ENCODE results near the gene CCDC77. TPM values are rescaled to one million over a fixed set of nuclear protein-coding genes. Genes with fewer than 3 reads are reported as not detected.

CCDC77 gene
- total RNA-seq, 2 experiments from 2014 or later, result 14.4 to 14.7 TPM

DNA sequence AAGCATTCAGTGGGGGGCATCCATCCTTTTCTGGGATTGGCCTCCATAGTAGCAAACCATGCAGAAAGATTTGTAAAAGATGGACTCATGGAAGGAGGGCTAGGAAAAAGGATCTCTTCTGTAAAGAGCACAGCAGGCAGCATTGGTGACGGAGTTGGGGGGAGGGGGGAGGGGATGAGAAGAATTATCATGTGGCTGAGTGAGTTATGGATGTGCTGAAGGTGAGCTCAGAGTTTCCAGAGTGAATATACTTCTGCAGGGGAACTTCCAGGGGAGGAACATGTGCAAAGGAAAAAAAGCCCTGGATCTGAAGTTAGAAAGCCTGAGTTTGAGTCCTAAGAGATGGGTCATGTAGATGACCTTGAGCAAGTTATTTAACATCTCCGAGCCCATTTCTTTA lies 54.4 kb downstream of the CCDC77 start:
- DNase-seq, result no peak
- H3K27me3 Mint-ChIP-seq, result peaks cover 3% of the 10 kb centered on the region
- CTCF ChIA-PET, result interaction anchor here (1.2 to 13.6 kb wide), 6 partner anchors 13 to 96 kb away, joined by 3 to 136 read pairs (median 39); no protein-coding TSS in a partner anchor
- POLR2A ChIA-PET, result no interaction called here
- H3K4me1 Mint-ChIP-seq (ENCODE audit: low read depth), result peaks cover 13% of the 10 kb centered on the region
- H3K4me3 Mint-ChIP-seq, result no peak overlapping the region
- no peak overlapping the region for H3K27ac Mint-ChIP-seq
- H3K9me3 Mint-ChIP-seq, result no peaks in the 10 kb centered on the region
- intact Hi-C loops (cut with micrococcal nuclease), result no loop called here
- no peaks in the 10 kb centered on the region for H3K36me3 Mint-ChIP-seq

DNA sequence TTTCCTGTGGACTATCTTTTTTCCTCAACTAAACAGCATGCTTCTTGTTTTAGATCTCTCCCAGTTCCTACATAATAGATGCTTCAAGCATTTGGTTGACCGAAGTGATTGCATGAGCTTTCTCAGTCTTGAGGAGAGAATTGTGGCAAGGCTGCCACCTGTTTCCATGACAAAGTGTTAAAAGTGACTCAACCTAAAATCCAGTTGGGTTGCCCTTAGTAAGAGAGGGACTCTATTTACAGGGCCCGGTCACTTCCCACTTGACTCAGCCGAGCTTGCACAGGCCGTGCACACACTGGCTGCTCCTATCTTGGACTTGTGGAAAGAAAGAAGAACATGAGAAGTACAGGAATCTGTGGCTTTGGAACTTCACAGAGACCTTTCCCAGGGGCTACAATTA lies 56.2 kb downstream of the CCDC77 start:
- Mint-ChIP-seq H3K27ac (no peak overlapping the region), H3K27me3 (peaks cover 16% of the 10 kb centered on the region), H3K9me3 (no peaks in the 10 kb centered on the region), H3K4me1 (ENCODE audit: low read depth) (peaks cover 15% of the 10 kb centered on the region), H3K36me3 (no peaks in the 10 kb centered on the region), H3K4me3 (no peak overlapping the region)
- ChIA-PET CTCF (interaction anchor here (0.9 to 13.6 kb wide), 4 partner anchors 13 to 90 kb away, joined by 3 to 136 read pairs (median 22); no protein-coding TSS in a partner anchor), POLR2A (no interaction called here)
- intact Hi-C loops (cut with micrococcal nuclease), result no loop called here
- peak; percentile 44 for DNase-seq

DNA sequence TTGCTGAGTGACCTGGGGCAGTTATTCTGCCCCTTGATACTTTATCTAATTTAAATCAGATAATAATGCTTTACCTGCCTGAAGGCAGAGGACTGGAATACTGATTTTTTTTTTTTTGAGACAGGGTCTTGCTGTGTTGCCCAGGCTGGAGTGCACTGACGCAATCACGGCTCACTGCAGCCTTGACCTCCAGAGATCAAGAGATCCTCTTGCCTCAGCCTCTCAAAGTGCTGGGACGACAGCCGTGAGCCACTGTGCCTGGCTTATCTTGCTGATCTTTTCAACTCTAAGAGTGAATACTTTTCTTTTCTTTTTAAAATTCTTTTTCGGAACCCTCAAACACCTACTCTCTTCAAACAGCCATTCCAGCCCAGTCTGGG lies 57.6 kb downstream of the CCDC77 start:
- ChIA-PET CTCF (interaction anchor here (1.3 to 13.6 kb wide), 2 partner anchors 11 to 89 kb away, joined by 3 to 136 read pairs; no protein-coding TSS in a partner anchor), POLR2A (no interaction called here)
- no peaks in the 10 kb centered on the region for H3K9me3 Mint-ChIP-seq
- intact Hi-C loops (cut with micrococcal nuclease), result no loop called here
- H3K4me1 Mint-ChIP-seq (ENCODE audit: low read depth), result peaks cover 15% of the 10 kb centered on the region
- peaks cover 18% of the 10 kb centered on the region for H3K27me3 Mint-ChIP-seq
- H3K27ac Mint-ChIP-seq, result no peak overlapping the region
- no peaks in the 10 kb centered on the region for H3K36me3 Mint-ChIP-seq
- peak overlapping the region; percentile 74 for H3K4me3 Mint-ChIP-seq
- no peak for DNase-seq

DNA sequence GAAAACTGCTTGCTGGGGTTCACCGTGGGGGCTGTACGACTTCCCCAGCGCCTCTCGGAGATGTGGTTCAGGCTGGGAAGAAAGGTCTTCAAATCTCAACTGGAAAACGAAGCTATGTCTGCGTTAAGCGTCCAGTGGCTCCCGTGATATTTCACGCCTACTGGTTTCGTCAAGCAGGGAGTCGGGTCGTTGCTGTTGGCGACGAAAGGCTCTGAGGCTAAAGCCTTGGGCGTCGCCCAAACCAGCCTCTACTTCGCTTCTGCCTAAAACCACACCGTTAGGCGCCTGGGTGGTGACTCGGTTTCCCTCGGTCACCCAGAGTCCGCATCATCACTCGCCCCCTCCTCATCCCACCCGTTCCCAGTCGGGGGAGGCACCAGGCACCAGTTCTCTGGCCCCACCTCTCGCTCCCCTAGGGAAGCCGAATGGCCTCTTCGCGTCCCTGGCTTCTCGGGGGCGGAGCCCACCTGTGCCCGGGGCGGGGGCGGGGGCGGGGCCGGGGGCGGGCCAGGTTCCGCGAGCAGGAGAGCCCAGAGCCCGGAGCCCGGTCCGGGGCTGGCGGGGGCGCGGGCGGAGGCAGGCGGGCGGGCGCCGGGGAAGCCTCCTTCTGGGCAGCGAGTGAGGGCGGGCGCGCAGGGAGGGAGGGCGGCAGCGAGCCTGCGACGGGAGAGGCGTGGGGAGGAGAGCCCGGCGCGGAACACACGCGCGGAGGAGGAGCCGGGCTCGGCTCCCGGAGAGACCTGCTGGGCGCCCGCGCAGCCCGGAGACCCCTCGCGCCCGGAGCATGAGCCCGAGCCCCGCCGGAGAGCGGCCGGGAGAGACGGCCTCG lies 58.2 kb downstream of the CCDC77 start, which contains the start of gene B4GALNT3:
Gene B4GALNT3, plus strand, starts transcription at position 510 of the 829 bp plus-strand sequence. CDS start 438 bp downstream, outside the sequence.
- peak; percentile 45 for DNase-seq
- CTCF ChIA-PET, result interaction anchor here (13.6 kb wide), 1 partner anchor 88 kb away, joined by 136 read pairs; no protein-coding TSS in a partner anchor
- peaks cover 18% of the 10 kb centered on the region for H3K27me3 Mint-ChIP-seq
- H3K4me3 Mint-ChIP-seq, result peak within 1 kb of the TSS; percentile 74
- H3K36me3 Mint-ChIP-seq, result no peaks in the 10 kb centered on the region
- no peaks in the 10 kb centered on the region for H3K9me3 Mint-ChIP-seq
- H3K4me1 Mint-ChIP-seq (ENCODE audit: low read depth), result peaks cover 15% of the 10 kb centered on the region
- POLR2A ChIA-PET, result interaction anchor here (1.1 kb wide), 1 partner anchor 87 kb away, joined by 3 read pairs; no protein-coding TSS in a partner anchor
- intact Hi-C loops (cut with micrococcal nuclease), result no loop called here
- H3K27ac Mint-ChIP-seq, result no peak within 1 kb of the TSS

DNA sequence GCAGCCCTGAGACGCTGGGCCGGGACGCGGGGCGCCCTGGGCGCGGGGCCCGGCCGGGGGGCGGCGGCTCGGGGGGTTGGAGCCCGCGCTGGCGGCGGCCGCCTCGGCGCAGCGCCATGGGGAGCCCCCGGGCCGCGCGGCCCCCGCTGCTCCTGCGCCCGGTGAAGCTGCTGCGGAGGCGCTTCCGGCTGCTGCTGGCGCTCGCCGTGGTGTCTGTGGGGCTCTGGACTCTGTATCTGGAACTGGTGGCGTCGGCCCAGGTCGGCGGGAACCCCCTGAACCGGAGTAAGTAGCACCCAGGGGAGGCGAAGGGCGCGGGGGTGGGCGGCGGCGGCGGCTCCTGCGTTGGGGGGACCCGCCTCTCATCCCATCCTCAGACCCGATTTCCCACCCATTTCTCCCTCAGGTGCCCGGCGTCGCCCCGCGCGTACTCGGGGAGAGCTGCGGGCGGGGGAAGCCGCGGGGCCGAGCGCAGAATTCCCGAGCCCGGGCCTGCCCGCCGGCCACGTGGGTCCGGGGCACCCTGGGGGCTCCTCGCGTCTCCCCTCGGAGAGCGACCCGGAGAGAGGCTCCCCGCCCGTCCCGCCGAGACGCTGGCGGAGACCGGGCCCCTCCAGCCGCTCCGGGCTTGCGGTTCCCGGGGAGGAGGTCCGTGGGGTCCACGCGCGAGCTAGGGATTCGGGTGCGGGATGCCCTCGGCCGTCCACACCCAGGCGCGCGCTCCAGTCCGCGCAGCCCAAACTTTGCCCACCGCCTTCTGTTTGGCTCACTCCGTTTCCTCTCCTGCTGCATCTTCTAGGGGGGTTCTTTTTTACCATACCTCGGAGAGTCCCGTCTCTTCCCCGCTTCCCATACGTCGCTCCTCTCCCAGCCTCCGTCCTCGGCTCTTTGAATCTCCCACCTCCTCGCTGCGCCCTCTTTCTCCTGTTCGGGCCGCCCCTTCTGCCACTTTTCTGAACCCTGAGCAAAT lies 59.1 kb downstream of the CCDC77 start:
- DNase-seq, result peak; percentile 57
- Mint-ChIP-seq H3K4me3 (peak overlapping the region; percentile 71), H3K27ac (no peak overlapping the region), H3K27me3 (peaks cover 18% of the 10 kb centered on the region), H3K36me3 (no peaks in the 10 kb centered on the region), H3K9me3 (no peaks in the 10 kb centered on the region), H3K4me1 (ENCODE audit: low read depth) (peaks cover 15% of the 10 kb centered on the region)
- ChIA-PET CTCF (interaction anchor here (0.9 to 13.6 kb wide), 2 partner anchors 18 to 87 kb away, joined by 3 to 136 read pairs; no protein-coding TSS in a partner anchor), POLR2A (interaction anchor here (1.1 kb wide), 1 partner anchor 86 kb away, joined by 3 read pairs; no protein-coding TSS in a partner anchor)
- intact Hi-C loops (cut with micrococcal nuclease), result no loop called here

DNA sequence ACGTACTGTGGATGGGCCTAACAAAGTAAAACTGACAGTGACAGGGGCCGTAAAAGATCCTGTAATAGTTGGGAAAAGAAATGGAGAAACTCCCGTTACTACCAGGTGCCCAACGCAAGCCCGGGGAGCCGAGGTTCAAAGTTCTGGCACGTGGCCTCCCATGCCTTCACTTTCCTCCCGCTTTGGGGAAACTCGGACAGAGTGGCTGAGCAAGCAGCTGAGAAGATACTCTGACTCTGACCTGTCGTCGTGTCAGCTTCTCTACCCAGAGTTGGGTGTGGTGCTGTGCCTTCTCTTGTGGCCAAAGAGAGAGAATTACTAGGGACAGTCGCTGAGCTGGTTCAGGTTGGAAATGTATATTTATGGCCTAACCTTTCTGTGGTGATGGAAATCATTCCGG lies 60.0 kb downstream of the CCDC77 start:
- Mint-ChIP-seq H3K27ac (no peak overlapping the region), H3K27me3 (peaks cover 18% of the 10 kb centered on the region), H3K4me1 (ENCODE audit: low read depth) (peaks cover 15% of the 10 kb centered on the region), H3K36me3 (no peaks in the 10 kb centered on the region), H3K4me3 (peak overlapping the region; percentile 71), H3K9me3 (no peaks in the 10 kb centered on the region)
- POLR2A ChIA-PET, result no interaction called here
- DNase-seq, result no peak
- intact Hi-C loops (cut with micrococcal nuclease), result no loop called here
- CTCF ChIA-PET, result interaction anchor here (0.8 to 2.9 kb wide), 2 partner anchors 8 to 86 kb away, joined by 3 to 15 read pairs; no protein-coding TSS in a partner anchor

DNA sequence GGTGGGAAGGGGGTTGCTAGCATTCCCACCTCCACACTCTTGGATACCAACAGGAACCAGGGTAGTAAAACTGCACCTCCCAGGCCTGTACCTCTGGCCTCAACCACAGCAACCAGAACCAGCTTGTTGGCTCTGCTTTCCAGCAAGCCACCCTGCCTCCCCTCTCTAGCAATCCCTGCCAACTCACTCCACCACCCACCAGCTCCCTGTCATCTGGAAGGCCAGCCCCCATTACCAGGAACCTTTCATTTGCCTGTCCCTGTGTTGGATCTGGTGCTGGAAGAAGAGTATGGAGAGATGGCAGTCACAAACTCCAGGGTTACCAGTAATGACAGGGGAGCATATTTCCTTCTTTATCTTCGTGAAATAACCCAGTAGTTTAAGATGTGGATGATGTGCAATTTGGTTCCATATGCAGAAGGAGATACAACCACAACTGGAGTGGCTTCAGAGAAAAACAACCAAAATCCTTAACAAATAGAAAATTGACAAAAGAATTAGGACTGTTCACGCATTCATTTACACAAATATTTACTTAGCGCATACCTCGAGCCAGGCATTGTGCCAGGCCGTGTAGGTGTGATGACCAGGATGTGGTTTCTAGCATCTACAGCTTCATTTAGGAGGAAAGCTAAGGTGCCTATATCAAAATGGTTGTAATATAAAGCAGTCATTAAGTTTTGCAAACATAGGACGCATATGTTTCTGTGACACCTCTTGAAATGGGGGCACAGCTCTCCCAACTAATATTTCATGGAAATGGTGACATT lies 61.7 kb downstream of the CCDC77 start:
- Mint-ChIP-seq H3K27me3 (peaks cover 18% of the 10 kb centered on the region), H3K4me1 (ENCODE audit: low read depth) (peaks cover 9% of the 10 kb centered on the region), H3K36me3 (no peaks in the 10 kb centered on the region), H3K9me3 (no peaks in the 10 kb centered on the region), H3K4me3 (no peak overlapping the region), H3K27ac (no peak overlapping the region)
- POLR2A ChIA-PET, result no interaction called here
- intact Hi-C loops (cut with micrococcal nuclease), result no loop called here
- CTCF ChIA-PET, result interaction anchor here (0.8 to 3.6 kb wide), 4 partner anchors 9 to 84 kb away, joined by 3 to 24 read pairs (median 10); no protein-coding TSS in a partner anchor
- no peak for DNase-seq

DNA sequence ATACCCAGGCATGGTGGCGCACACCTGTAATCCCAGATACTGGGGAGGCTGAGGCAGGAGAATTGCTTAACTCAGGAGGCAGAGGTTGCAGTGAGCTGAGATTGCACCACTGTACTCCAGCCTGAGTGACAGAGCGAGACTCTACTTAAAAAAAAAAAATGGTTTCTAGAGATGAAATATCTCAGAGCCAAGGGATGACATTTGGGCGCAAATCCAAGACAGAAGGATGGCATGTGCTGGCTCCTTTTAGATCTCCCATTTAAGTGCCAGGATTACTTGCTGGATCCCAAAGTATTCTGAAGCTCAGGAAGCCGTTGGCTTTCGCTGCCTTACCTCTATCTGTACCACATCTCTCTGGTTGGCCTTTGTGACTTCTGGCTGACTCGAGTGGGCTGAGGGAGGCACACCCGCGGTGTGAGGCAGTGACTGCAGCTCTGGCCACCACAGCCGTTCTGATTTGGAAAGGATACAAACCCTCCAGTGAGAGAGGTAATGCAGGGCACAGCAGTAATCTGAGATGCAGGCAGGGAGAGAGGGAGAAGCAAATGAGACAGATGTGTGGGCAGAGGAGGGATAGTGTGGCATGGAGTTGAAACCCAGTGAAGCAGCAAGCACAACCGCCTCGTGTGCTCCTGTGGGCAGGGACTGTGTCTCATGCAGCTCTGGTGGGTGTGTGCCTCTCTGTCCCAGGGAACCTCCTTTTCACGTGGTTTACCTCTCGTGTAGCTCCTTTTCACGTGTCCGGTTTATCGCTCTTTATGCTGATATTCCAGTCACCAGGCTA lies 63.2 kb downstream of the CCDC77 start:
- CTCF ChIA-PET, result interaction anchor here (0.9 to 3.6 kb wide), 2 partner anchors 11 to 22 kb away, joined by 3 to 24 read pairs; no protein-coding TSS in a partner anchor
- Mint-ChIP-seq H3K36me3 (no peaks in the 10 kb centered on the region), H3K27ac (no peak overlapping the region), H3K4me3 (no peak overlapping the region), H3K4me1 (ENCODE audit: low read depth) (peaks cover 4% of the 10 kb centered on the region), H3K27me3 (peaks cover 17% of the 10 kb centered on the region), H3K9me3 (no peaks in the 10 kb centered on the region)
- DNase-seq, result no peak
- POLR2A ChIA-PET, result no interaction called here
- intact Hi-C loops (cut with micrococcal nuclease), result no loop called here

DNA sequence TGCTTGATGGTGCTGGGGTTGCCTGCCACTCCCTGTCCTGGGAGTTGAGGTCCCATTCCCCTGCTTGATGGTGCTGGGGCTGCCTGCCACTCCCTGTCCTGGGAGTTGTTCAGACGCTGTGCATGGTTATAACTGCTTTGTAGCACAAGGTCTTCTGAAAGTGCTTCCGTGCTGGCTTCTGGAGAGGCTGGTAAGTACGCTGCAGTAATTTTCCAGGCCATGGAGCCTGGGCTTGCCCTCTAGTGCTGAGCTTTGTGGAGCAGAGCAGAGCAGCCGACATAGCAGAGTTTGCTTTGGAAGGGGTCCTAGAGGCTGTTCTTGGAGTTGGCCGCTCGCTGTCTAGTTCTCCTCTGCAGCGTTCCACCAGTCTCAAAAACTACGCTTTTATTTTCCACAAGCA lies 64.6 kb downstream of the CCDC77 start:
- Mint-ChIP-seq H3K4me1 (ENCODE audit: low read depth) (peaks cover 2% of the 10 kb centered on the region), H3K9me3 (no peaks in the 10 kb centered on the region), H3K4me3 (no peak overlapping the region), H3K27me3 (peaks cover 14% of the 10 kb centered on the region), H3K36me3 (no peaks in the 10 kb centered on the region), H3K27ac (no peak overlapping the region)
- intact Hi-C loops (cut with micrococcal nuclease), result no loop called here
- POLR2A ChIA-PET, result no interaction called here
- CTCF ChIA-PET, result no interaction called here
- DNase-seq, result no peak

DNA sequence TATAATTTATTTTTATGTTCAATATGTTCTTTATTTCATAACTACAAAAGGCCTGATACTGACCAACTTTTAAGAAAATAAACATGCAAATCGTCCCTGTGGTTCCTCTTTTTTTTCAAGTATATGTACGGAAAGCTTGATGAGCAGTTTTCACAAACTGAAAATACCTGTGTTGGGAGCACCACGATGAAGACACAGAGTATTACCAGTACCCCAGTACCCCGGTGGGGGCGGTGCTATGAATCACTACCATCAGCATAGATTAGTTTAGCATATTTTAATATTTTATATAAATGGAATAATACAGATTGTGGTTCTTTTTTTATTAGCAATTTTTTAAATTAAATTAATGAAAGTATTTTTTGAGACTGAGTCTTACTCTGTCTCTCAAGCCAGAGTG lies 65.3 kb downstream of the CCDC77 start:
- ChIA-PET CTCF (interaction anchor here (2.0 kb wide), 1 partner anchor 14 kb away, joined by 9 read pairs; no protein-coding TSS in a partner anchor), POLR2A (no interaction called here)
- no peaks in the 10 kb centered on the region for H3K9me3 Mint-ChIP-seq
- no peaks in the 10 kb centered on the region for H3K4me1 Mint-ChIP-seq (ENCODE audit: low read depth)
- intact Hi-C loops (cut with micrococcal nuclease), result no loop called here
- no peak overlapping the region for H3K4me3 Mint-ChIP-seq
- DNase-seq, result no peak
- no peaks in the 10 kb centered on the region for H3K36me3 Mint-ChIP-seq
- H3K27ac Mint-ChIP-seq, result no peak overlapping the region
- peaks cover 10% of the 10 kb centered on the region for H3K27me3 Mint-ChIP-seq

DNA sequence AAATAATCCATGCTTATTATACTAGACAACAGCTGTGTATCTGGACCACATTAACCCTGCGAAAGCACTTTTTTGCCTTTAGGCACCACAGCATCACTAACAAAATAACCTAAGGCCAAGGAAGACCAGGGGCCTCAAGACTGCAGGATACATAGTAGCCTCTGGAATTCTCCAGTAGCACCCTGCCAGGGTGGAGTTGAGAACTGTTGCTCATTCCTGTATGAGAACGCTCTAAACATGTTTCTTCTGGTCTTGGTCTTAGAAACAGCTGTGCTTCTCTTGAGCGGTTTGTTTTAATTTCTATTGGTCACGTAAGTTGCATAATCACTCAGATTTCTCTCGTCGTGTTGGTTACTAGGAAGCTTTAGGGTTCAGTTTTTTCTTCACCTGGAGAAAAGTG lies 66.1 kb downstream of the CCDC77 start:
- Mint-ChIP-seq H3K36me3 (no peaks in the 10 kb centered on the region), H3K9me3 (no peaks in the 10 kb centered on the region), H3K27me3 (peaks cover 3% of the 10 kb centered on the region), H3K4me3 (no peak overlapping the region), H3K4me1 (ENCODE audit: low read depth) (no peaks in the 10 kb centered on the region), H3K27ac (no peak overlapping the region)
- ChIA-PET CTCF (interaction anchor here (2.0 kb wide), 1 partner anchor 14 kb away, joined by 9 read pairs; no protein-coding TSS in a partner anchor), POLR2A (no interaction called here)
- DNase-seq, result no peak
- intact Hi-C loops (cut with micrococcal nuclease), result no loop called here

Measured in activated CD4-positive, alpha-beta memory T cell treated with anti-CD3 and anti-CD28 coated beads for 36 hours (primary cell).